Coronary artery (tissue), 2 donors: ENCODE data around the gene PSEN2.

Experiments
- DNase-seq: peaks from one replicate; pipeline ENCODE4 v3.0.0-alpha.2; 2017; ENCODE audit warnings: low spot score
- H3K27ac ChIP-seq, 2 donors: fragments of 200-600 bp; sonication (generic); one replicate each; pipeline ENCODE4 v1.5.1; 2016 to 2019
- H3K4me3 ChIP-seq: fragments of 200-600 bp; sonication (generic); 2 replicates; pipeline ENCODE4 v1.5.1; 2016; ENCODE audit warnings: mild to moderate bottlenecking, moderate library complexity
- CTCF ChIP-seq: fragments of 200-600 bp; sonication (generic); IDR thresholded peaks from one replicate; pipeline ENCODE4 v1.5.1; 2019; ENCODE audit warnings: antibody characterized with exemption

PSEN2 gene

GRCh38 chr1:226882631-226883409, 12.4 kb downstream of the PSEN2 start:
- no peak for DNase-seq
- H3K27ac ChIP-seq: peak overlapping the region in 1 of 2 donors; percentile 56
- peak overlapping the region; percentile 51 for H3K4me3 ChIP-seq
- TF ChIP-seq CTCF: no peak

GRCh38 chr1:226883630-226884029, 13.2 kb downstream of the PSEN2 start:
- Histone ChIP-seq H3K27ac (no peak overlapping the region), H3K4me3 (no peak overlapping the region)
- DNase-seq: no peak
- no peak for TF ChIP-seq CTCF

- TF ChIP-seq CTCF: no peak
- Histone ChIP-seq H3K27ac (no peak overlapping the region), H3K4me3 (no peak overlapping the region)
- DNase-seq: no peak
Observed at GRCh38 chr1:226884116-226884625, 13.8 kb downstream of the PSEN2 start.

DNA sequence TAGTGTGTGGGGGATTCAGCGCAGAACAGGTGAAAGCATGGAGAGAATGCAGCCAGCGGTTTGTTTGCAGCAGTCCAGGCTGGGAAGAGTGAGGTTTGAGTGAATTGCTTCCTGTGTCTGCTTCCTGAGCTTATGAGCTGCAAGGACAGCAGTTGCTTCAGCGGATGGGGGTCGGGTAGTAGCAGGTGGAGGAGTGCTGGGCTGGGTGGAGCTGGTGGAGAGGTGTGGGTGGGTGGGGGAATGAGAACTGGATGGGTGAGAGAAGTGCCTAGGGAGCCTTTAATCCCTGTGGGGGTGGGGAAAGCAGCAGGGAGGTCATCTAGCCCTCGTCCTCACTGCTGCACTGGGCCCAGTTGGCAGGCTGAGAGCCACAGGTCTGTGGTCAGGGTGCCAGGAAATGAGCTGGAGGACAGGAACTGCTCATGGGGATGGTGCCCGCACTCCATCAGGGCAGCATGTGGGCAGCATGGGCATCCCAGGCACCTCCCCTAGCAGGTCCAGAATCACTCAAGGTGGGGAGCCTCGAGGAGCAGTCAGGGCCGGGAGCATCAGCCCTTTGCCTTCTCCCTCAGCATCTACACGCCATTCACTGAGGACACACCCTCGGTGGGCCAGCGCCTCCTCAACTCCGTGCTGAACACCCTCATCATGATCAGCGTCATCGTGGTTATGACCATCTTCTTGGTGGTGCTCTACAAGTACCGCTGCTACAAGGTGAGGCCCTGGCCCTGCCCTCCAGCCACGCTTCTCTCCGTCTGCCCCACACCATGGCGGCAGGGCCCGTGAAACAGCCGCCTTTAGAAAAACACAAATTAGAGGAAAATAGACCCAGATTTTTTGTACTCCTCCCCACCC, 14.8 kb downstream of the PSEN2 start:
- no peak for DNase-seq
- Histone ChIP-seq H3K4me3 (no peak overlapping the region), H3K27ac (no peak overlapping the region)
- no peak for TF ChIP-seq CTCF

- Histone ChIP-seq H3K4me3 (no peak overlapping the region), H3K27ac (no peak overlapping the region)
- TF ChIP-seq CTCF: no peak
- DNase-seq: no peak
Observed at GRCh38 chr1:226886122-226886901, 15.9 kb downstream of the PSEN2 start.

GRCh38 chr1:226887006-226887405, 16.6 kb downstream of the PSEN2 start:
- no peak for TF ChIP-seq CTCF
- no peak for DNase-seq
- Histone ChIP-seq H3K27ac (no peak overlapping the region), H3K4me3 (no peak overlapping the region)
